Activated T-cell treated with anti-CD3 and anti-CD28 coated beads for 1 hour (primary cell): ENCODE data around the gene ACTR10.
A peak's percentile ranks its signal among the peaks of the same experiment; 100 is the strongest.

Experiments
- DNase-seq: peaks from one replicate; pipeline ENCODE4 v3.0.0-alpha.2; 2020; ENCODE audit warnings: low read depth

The ACTR10 gene

DNA sequence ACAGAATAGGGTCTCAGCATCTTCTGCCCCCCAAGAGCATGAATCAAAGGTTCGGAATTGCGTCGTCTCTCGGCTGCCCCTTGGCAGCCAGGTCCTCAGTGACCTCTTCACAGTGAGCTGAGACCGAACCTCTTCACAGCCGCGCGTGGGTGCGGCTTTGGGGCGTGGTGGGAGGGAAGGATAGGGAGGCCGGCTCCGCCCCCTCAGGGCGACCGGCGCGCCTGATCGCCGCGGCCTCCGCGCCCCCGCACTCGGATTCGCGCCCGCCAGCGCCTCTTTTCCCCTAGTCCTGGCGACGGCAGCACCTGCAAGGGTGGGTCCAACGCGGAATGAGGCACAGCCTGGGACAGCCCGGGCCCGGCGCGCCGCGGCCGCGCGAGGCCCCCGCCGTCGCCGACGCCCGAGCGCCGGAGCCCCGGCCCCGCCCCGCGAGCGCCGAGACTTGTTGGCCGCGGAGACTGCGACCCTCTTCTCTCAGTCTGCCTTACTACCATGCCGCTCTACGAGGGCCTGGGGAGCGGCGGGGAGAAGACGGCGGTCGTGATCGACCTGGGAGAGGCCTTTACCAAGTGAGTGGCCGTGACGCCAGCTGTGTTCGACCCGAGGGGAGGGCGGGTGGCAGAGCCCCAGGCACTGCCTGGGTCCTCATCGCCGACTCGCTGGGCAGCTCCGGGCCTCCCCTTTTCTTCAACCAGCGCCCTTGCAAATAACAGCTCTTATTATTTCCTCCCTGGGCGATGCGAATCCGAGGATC, at the start of gene ACTR10:
TSS of gene ACTR10 (plus strand) at position 424 of the 754 bp plus-strand sequence. CDS start at position 493, 69 bp downstream.
- peak; percentile 79 for DNase-seq

DNA sequence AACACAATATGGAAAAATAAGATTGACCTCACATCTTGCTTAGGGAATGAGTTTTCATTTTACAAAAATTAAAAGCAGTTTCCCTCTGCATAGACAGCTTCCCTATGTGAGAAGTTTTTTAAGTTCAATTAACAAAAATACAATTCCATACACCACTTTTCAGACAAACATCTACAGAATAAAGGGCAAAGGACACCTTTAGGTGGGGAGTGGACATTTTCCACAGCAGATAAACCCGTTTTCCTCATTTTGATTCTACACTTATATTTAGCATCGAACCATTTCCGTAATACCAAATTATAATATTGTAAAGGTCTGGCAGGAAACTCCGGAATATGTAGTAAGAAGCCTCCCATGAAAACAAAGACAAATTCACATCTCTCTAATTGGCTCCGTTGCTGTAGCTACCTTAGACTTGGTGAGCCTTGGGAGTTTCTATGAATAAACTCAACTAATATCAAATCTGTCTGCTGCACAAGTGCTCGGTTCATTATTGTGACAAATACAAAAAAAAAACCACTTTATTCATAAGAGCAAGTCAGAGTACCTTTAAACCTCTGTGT, 49.6 kb upstream of the ACTR10 start:
- no peak for DNase-seq

DNA sequence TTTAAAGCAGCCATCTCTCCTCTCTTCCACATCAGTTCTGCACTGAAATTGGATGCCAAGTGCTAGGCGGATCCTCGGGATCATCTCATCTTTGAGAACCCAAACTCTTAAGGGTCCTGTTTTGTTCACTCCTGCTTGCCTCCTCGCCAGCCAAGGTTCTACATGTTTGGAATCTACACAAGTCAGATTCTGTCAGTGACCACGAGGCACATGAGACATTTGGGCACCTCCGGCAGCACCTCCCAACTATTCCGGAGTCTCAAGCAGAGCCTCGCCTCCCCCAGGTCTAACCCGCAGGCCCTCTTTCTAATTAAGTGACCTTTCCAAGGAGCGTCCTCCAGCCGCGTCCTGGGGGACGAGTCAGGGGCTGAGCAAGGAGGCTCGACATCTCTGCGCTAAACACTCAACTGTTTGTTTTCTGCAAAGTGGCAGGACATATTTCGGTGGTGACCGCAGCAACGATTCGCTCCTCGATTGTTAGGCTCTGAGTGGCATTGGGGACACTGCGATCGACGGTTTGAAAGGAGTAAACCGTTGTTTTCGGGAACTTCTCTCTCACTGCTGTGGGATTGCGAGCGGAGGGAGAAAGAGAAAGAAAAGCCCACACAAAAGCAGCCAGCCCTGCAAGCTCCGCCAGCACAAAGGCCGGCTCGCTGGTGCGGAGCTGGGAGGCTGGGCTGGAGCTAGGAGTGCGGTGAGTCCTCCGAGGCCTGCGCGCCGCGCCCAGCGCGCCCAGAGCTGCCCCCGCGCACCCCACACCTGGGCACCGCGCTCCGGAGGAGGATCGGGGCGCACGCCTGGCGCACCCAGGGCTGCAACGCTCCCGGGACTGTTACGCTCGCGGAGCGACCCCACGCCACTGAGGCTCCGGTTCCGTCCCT, 48.6 kb upstream of the ACTR10 start:
- no peak for DNase-seq

DNA sequence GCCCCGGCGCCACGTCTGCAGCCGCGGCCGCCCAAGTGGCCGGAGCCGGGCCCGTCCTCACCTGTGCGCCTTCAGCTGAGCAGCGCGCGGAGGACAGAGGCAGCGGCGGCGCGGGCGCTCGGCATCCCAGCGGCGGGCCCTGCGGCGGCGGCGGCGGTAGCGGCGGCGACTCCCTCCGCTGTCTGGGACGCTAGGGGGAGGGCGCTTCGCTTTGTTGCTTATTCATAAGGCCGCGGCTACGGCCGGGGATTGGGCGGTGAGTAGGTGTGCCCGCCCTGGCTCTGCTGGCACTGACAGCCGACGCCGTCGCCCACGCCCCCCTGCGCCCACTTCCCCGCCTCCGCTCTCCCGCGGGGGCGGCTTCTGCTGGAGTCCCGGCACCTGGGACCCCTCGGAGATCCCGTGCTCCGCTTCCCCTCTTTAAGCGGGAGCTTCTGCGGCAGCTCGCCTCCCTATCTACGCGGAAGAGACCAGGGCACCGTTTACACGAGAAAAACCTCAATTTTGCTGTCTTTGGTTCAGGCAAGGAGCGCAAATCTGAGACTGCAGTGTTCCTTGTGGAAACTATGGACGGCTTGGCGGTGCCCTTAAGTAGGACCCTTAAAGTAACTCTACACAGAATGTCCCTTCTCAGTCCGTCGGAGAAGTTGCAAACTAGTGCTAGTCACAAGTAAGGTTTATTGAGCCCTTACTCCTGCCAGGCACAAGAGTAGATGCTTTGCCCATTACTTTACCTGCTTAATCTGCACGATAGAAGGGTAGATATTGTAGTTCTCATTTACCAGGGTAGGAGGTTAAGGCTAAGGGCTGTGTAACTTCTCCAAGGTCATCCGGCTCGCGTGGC, 47.7 kb upstream of the ACTR10 start, which contains the start of gene ARMH4:
TSS of gene ARMH4 (minus strand) at position 200 of the 844 bp plus-strand sequence. CDS start 12,855 bp downstream, outside the sequence.
- DNase-seq, result peak; percentile 49

DNA sequence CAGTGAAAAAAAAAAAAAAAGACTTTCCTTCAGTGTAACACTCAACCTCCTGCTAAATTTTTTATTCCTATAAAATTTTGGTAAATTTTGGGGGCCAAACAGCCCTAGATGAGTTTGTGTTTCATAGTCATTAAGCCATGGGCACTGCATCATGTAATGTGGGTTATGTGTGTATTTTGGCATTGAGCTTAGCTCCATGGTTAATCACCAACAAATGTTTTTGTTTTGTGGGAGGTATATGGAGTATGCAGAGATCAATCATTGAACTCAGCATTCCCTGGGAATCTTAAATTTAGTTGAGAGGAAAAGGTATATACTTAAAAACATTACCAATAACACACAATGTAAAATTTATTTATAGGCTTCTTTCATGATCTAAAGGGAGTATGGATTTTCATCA, 39.4 kb upstream of the ACTR10 start:
- DNase-seq, result no peak

DNA sequence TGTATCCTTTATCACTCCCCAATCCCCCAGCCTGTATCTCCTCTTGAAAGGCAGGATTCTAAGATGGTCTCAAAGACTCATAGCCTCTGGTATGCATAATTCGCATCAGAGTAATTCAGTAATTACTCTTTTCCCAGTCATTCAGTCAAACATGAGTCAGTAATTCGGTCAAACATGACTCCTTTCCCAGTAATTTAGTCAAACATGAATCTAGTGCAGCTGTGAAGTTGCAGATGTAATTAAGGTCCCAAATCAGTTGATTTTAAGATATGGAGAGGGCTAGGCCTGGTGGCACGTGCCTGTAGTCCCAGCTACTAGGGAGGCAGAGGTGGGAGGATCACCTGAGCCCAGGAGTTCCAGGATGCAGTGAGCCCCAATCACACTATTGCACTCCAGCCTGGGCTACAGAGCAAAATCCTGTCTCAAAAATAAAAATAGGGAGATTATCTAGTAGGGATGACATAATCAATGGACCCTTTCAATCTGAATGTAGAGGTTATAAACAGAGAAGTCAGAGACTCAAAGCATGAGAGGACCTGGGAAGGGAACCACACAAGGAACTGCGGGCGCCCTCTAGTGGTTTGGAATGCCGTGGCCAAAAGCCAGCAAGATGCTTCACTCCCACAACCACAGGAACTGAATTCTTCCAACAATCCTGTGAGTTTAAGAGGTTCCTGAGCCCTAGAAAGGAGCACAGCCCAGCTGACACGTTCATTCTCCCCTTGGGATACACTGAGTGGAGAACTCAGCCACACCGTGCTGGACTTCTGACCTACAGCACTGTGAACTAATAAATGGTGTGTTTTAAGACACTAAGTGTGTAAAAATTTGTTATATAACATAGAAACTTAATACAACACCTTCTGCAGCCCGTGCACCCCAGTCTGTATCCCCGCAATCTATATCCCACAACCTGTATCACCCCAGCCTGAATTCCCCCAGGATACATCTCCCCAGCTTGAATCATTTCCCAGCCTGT, 33.7 kb upstream of the ACTR10 start:
- DNase-seq, result peak; percentile 71

DNA sequence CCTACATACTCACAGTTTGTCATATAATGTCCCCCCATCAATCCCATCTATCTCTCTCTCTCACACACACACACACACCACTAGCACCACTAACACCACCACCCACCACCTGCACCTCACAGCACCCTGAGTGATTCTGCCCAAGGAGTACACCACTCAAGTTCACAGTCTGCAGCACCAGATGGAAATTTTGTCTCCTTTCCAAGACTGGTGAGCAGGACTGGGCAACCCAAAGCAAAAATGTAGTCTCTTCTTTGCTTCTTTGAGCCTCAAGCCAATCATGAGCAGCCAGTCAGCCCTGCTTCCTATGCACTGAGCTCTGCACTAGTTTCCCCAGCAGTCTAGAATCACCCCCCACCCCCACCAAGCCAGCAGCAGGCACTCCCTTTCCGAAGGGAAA, 32.9 kb upstream of the ACTR10 start:
- no peak for DNase-seq

DNA sequence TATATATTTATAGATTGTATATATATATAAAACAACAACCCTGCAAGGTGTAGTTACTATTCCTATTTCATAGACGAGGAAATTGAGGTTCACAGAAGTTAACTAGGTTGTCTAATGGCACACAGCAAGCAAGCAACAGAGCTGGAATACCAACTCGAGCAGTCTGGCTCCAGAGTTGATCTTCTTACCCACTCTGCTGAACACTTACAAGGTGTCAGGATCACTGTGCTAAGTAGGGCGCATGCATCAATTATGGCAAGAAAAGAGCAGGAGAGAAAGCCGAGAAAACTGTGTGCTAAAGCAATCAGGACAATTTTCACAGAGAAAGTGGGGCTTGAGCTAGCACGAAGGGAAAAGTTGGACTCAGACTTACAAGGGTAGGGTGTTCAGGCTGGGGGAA, 32.1 kb upstream of the ACTR10 start:
- DNase-seq, result no peak

DNA sequence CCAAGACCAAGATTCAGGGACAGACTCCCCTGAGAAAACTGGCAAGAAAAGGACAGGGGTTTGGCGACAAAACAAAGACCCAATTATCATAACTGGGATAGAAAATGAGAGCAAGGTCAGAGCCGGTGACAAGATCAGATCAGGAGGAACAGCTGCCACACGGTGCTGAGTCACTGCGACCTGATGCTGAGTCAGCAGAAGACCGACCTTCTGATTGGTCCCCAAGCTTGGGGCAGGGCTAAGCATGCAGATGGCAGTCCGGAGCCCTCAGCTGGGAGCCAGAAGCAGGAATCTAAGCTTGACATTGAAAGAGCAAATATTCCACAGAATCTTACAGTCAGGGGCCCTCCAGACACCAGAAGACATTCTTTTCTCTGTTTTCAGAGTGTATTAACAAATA, 28.9 kb upstream of the ACTR10 start:
- DNase-seq, result peak; percentile 9

DNA sequence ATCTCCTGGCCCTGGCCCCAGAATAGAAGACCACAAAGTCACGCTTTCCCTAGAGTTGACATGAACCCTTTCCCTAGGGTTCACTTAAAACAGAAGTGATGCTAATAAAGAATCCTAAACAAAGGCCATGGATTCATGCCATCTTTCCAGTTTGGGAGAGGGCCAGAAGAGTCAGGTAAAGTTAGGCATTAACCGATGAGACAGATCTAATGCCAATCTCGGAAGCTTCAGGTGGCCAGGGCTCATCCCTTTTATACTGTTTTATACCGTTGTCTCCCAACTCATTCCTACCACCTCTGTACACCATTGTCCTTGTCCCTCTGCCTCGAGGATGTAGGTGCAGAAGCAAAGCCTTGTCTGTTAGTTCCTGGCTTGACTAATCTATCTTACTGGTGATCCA, 22.8 kb upstream of the ACTR10 start:
- no peak for DNase-seq

DNA sequence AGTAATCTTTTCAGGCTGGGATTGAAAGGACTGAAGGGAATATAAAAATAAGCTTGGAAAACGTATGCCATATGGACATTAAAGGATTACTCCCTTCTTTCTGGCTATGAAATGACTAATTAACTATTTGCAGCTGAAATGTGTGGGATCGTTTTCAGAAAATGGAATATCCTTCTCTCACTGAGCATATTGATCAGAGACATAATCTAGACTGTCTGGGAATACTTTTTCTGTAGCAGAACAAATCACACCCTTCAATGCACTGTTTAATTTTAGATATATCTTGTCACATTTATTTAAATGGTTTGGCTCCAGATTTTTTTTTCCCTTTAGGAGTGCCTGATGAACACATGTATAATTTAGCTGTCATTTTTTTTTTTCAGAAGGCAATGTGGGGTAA, 10.8 kb upstream of the ACTR10 start:
- no peak for DNase-seq

DNA sequence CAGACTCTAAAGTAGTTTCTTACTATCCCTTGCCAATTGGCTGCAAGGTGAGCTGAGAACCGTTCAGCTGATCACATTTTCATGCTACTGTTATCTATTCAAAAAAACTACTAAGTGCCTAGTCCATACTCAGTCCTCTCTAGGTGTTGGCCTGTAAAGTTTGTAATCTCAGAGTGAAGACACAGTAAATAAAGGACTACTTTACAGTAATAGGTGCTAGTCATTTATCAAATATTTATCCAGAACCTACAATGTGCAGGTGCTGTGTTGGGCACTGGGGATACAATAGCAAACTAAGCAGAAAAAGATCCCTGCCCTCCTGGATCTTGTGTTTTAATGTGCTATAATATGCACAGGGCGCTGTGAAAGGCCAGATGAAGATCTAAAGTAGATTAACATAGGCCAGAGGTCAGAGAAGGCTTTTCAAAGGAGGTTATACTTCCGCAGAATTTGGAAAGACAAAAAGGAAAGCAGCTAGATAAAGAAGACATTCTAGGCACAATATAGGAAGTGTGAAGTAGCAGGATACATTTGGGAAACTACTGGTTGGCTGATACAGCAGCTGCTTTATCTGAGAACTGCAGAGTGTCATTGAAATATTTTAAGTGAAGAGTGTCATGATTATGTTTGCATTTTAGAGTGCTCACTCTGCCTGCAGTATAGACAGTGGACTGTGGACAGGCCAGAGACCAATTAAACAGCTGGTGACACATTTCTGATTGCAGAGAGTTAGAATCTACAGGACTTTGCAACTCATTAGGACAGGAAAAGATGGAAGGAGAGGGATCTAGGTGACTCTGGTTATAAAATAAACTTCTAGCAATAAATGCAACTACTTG, 8.0 kb upstream of the ACTR10 start:
- DNase-seq, result no peak

DNA sequence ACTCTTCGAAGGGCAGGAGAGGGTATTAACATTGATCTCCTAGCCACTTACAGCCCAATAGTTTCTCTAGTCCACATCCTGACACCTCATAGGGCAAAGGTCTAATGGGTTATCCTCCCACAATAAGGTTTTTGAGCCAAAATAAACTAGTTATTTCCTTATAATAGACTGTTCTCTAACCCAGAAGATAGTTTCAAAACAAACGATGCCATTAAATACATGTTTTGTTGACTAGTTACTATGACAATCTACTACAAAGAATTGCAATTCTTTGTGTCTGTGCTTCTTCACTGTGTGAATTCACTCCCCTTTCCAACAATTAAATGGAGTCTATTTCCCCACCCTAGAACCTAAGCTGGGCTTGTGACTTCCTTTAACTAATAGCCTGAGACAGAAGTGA, 6.4 kb upstream of the ACTR10 start:
- DNase-seq, result no peak

DNA sequence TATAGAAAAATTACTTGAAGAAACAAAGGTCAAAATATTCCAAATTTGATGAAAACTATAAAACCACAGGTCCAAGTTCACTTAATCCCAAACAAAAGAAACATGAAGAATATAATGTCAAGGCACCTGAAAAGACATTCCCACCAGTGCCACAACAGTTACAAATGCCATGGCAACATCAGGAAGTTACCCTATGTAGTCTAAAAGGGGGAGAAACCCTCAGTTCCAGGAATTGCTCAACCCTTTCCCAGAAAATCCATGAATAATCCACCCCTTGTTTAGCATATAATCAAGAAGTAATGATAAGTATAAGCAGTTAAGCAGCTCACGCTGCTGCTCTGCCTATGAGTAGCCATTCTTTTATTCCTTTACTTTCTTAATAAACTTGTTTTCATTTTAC, 3.8 kb upstream of the ACTR10 start:
- no peak for DNase-seq

DNA sequence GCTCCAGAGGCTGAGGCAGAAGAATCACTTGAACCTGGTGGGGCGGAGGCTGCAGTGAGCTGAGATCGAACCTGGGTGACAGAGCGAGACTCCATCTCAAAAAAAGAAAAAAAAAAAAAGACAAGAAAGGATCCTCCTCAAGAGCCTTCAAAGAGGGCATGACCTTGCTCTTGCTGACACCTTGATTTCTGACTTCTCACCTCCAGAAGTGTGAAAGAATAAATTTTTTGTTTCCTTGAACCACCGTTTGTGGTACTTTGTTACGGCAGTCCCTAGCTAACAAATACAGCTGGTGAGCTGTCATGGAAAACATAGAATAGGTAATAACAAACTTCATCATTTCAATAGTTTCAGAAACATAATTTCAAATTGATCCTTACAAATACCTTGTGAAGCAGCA, 1.9 kb upstream of the ACTR10 start:
- no peak for DNase-seq

DNA sequence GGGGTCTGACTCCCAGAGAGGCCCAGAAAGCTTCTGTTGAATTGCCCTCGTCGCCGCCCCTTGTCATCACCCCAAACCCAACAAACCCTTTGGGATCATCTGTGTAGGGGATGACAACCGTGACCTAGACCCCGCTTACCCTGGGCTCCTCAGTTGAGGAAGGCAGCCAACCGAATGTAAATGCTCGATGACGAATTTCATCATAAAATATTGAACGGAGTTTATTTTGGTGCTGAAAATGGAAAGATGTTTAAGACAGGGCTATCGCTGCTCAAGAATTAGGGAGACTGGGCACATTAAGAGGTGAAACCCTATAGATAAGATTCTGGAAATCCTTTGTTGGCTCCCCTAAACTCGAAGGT, 512 bp downstream of the ACTR10 start:
- DNase-seq, result no peak

DNA sequence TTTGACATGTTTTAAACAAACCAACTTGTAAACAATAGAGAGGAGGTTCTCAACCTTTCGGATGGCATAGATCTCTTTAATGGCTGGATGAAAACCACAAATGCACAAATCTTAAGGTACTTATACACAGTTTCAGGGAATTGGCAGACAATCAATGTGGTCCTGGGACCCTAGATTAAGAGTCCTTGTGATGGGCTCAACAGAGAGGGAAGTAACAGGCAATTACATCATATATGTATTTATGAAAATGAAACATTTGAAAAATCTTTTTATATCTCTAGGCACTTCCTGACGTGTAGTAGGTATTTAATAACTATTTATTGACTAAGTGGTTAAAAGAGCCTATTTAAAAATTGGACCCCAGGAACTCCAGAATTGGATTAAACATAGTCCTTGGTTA, 897 bp downstream of the ACTR10 start:
- no peak for DNase-seq

DNA sequence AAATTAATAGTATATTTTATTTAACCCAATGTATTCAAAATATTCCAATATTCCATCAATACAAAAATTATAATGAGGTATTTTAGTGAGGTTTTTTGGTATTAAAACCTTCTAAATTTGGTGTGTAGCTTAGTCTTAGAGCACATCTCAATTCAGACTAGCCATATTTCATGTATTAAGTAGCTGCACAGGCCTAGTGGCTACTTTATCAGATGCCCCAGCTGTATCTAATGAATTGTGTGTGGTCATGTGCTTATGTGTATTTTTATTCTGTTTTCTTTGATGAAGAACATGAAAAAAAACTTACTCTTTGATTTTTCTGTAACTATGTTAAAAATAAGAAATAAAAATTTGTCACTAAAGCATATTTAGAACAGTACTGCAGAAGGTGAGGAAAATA, 13.2 kb downstream of the ACTR10 start:
- DNase-seq, result no peak

DNA sequence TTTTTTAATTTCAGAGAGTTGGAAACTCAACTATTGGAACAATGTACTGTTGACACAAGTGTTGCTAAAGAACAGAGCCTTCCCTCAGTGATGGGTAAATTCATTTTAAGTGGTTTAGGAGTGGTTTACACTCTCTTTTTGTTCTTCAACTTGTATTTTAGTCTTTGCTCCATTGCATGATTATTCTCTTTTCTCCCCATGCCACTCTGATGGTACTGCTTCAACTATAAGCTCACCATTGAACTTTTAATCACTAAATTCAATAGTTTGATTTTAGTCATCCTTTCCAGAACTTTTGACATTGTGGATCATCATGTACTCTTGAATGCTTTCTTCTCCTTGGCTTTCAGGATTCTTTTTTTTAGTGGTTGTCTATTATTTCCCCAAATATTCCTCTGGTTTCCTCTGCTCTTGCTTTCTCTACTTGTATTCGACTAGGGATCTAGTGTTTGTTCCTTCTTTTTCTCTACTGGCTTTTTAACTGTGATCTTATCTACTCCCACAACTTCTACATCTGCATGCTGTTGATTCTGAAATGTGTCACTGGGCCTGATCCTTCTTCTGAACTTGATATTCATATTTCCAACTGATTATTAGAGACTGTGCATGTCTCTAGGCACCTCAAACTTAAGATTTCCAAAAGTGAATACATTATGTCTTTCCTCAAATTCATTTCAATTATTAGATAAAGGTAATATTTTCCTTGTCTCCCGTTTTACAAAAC, 15.4 kb downstream of the ACTR10 start:
- no peak for DNase-seq
